ENCODE data around the gene ANO1. TPM values are rescaled to one million over a fixed set of nuclear protein-coding genes. Genes with fewer than 3 reads are reported as not detected.

ANO1 gene
- total RNA-seq, 1 experiment from 2014 or later, result 41.7 TPM

GRCh38 chr11:70076461-70076931, 1.6 kb upstream of the ANO1 start:
- ChIA-PET RAD21 (ENCODE audit: low non-redundant PET in 1 of 2, low total read pairs in 2 of 2, uncharacterized antibody in 2 of 2, unreplicated experiment in 2 of 2) (no interaction called here), POLR2A (no interaction called here), CTCF (no interaction called here)
- ATAC-seq, result no peak
- intact Hi-C loops (cut with micrococcal nuclease), result loop anchor here (5.0 kb wide), 1 partner anchor 159 kb away; no protein-coding TSS in a partner anchor
- no peaks in the 10 kb centered on the region for H3K36me3 ChIP-seq (ENCODE audit: control insufficient read depth in 1 of 2, insufficient read depth in 2 of 2, low read length in 2 of 2)
- H2AFZ ChIP-seq (ENCODE audit: low read depth, low read length, poor library complexity, severe bottlenecking), result no peak overlapping the region
- no peak overlapping the region for H3K4me3 ChIP-seq (replicated peaks in 1 of 2; ENCODE audit: low read depth in 1 of 2, low read length in 2 of 2)
- no peak overlapping the region for H3K9ac ChIP-seq (ENCODE audit: low read length)
- peak overlapping the region; percentile 97; the same call in 1 of the 2 replicates for H3K4me2 ChIP-seq (ENCODE audit: low read length)
- no peak for TF ChIP-seq EZH2 (IDR thresholded peaks at IDR 0.05)
- no peak for TF ChIP-seq SP1 (IDR thresholded peaks at IDR 0.05; ENCODE audit: low read depth)
- no peak for TF ChIP-seq FOSL1 (IDR thresholded peaks at IDR 0.05; ENCODE audit: low read depth)
- no peak for TF ChIP-seq YY1 (IDR thresholded peaks at IDR 0.05; ENCODE audit: extremely low read depth, insufficient replicate concordance, low read depth, low read length)
- TF ChIP-seq RAD21 (IDR thresholded peaks at IDR 0.05; ENCODE audit: low read depth), result no peak
- no peaks in the 10 kb centered on the region for H4K20me1 ChIP-seq (ENCODE audit: insufficient read depth)
- H3K4me1 ChIP-seq (ENCODE audit: control insufficient read depth in 1 of 2, insufficient read depth in 2 of 2, low read length in 2 of 2), result peaks cover 23 to 43% of the 10 kb centered on the region in 2 experiments
- BruUV-seq (replicated peaks), result no TSS peak
- H3K79me2 ChIP-seq (ENCODE audit: insufficient read depth, low read length), result peaks cover 12% of the 10 kb centered on the region; the same call in 1 of the 2 replicates
- no peak overlapping the region for H3K27ac ChIP-seq (ENCODE audit: low read depth, low read length)
- H3K9me3 ChIP-seq (ENCODE audit: control insufficient read depth in 1 of 2, insufficient read depth in 1 of 2, low read depth in 1 of 2, low read length in 2 of 2), result no peaks in the 10 kb centered on the region
- no peaks in the 10 kb centered on the region for H3K27me3 ChIP-seq (ENCODE audit: insufficient read depth, low read length)
- H3K9me2 ChIP-seq (ENCODE audit: insufficient read depth), result no peaks in the 10 kb centered on the region
- no peak for DNase-seq (ENCODE audit: low read depth, low spot score)

- intact Hi-C loops (cut with micrococcal nuclease), result loop anchor here (2.0 to 5.0 kb wide), 2 partner anchors 129 to 160 kb away; no protein-coding TSS in a partner anchor
- H3K9me2 ChIP-seq (ENCODE audit: insufficient read depth), result no peaks in the 10 kb centered on the region
- H3K27me3 ChIP-seq (ENCODE audit: insufficient read depth, low read length), result no peaks in the 10 kb centered on the region
- H3K27ac ChIP-seq (ENCODE audit: low read depth, low read length), result 0 out of 2 replicates have a peak overlapping the region, but pooled peaks have one; percentile 67
- H3K4me3 ChIP-seq (replicated peaks in 1 of 2; ENCODE audit: low read depth in 1 of 2, low read length in 2 of 2), result peak overlapping the region; percentile 53 to 67
- H3K9me3 ChIP-seq (ENCODE audit: control insufficient read depth in 1 of 2, insufficient read depth in 1 of 2, low read depth in 1 of 2, low read length in 2 of 2), result no peaks in the 10 kb centered on the region
- CTCF ChIA-PET, result no interaction called here
- H4K20me1 ChIP-seq (ENCODE audit: insufficient read depth), result no peaks in the 10 kb centered on the region
- peak overlapping the region; percentile 73 for H2AFZ ChIP-seq (ENCODE audit: low read depth, low read length, poor library complexity, severe bottlenecking)
- BruUV-seq (replicated peaks), result no TSS peak
- TF ChIP-seq POLR2AphosphoS5 (IDR thresholded peaks at IDR 0.05; ENCODE audit: low read depth, low read length), result peak; percentile 25; the same call in 1 of the 2 replicates
- no peak for TF ChIP-seq EZH2phosphoT487 (IDR thresholded peaks at IDR 0.05; ENCODE audit: borderline replicate concordance)
- no peak for TF ChIP-seq REST (IDR thresholded peaks at IDR 0.05; ENCODE audit: low read depth)
- TF ChIP-seq SRF (IDR thresholded peaks at IDR 0.05; ENCODE audit: low read depth), result no peak
- ATAC-seq (peak; percentile 35), DNase-seq (ENCODE audit: low read depth, low spot score) (no peak)
- H3K4me2 ChIP-seq (ENCODE audit: low read length), result peak overlapping the region; percentile 97
- H3K4me1 ChIP-seq (ENCODE audit: control insufficient read depth in 1 of 2, insufficient read depth in 2 of 2, low read length in 2 of 2), result peaks cover 23 to 49% of the 10 kb centered on the region in 2 experiments
- POLR2A ChIA-PET, result interaction anchor here (0.6 kb wide), 1 partner anchor 51 kb away, joined by 4 read pairs; no protein-coding TSS in a partner anchor
- H3K36me3 ChIP-seq (ENCODE audit: control insufficient read depth in 1 of 2, insufficient read depth in 2 of 2, low read length in 2 of 2), result no peaks in the 10 kb centered on the region
- peaks cover 16% of the 10 kb centered on the region; the same call in 1 of the 2 replicates for H3K79me2 ChIP-seq (ENCODE audit: insufficient read depth, low read length)
- RAD21 ChIA-PET (ENCODE audit: low non-redundant PET in 1 of 2, low total read pairs in 2 of 2, uncharacterized antibody in 2 of 2, unreplicated experiment in 2 of 2), result no interaction called here
- peak overlapping the region; percentile 70 for H3K9ac ChIP-seq (ENCODE audit: low read length)
These were observed 564 bp upstream of the ANO1 start for GRCh38 chr11:70077411-70078094.

Measured in HCT116 (cell line).